ENCODE measurements around the gene FAM171A2.

FAM171A2 gene

GRCh38 chr17:44360826-44361225, 2.8 kb downstream of the FAM171A2 start:
- TF ChIP-seq, protein P1, sequence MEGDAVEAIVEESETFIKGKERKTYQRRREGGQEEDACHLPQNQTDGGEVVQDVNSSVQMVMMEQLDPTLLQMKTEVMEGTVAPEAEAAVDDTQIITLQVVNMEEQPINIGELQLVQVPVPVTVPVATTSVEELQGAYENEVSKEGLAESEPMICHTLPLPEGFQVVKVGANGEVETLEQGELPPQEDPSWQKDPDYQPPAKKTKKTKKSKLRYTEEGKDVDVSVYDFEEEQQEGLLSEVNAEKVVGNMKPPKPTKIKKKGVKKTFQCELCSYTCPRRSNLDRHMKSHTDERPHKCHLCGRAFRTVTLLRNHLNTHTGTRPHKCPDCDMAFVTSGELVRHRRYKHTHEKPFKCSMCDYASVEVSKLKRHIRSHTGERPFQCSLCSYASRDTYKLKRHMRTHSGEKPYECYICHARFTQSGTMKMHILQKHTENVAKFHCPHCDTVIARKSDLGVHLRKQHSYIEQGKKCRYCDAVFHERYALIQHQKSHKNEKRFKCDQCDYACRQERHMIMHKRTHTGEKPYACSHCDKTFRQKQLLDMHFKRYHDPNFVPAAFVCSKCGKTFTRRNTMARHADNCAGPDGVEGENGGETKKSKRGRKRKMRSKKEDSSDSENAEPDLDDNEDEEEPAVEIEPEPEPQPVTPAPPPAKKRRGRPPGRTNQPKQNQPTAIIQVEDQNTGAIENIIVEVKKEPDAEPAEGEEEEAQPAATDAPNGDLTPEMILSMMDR (IDR thresholded peaks at IDR 0.05; ENCODE audit: insufficient read depth, low read length, poor library complexity, severe bottlenecking), result no peak
- DNase-seq (ENCODE audit: extremely low read depth, insufficient read length), result no peak
- no peaks in the 10 kb centered on the region for H3K27me3 ChIP-seq (replicated peaks; ENCODE audit: control insufficient read depth, insufficient read depth, low read length)
- no peak overlapping the region for H3K4me3 ChIP-seq (replicated peaks; ENCODE audit: low read depth, low read length)
- no peaks in the 10 kb centered on the region for H3K36me3 ChIP-seq (ENCODE audit: control insufficient read depth, insufficient read depth, low read length)

DNA sequence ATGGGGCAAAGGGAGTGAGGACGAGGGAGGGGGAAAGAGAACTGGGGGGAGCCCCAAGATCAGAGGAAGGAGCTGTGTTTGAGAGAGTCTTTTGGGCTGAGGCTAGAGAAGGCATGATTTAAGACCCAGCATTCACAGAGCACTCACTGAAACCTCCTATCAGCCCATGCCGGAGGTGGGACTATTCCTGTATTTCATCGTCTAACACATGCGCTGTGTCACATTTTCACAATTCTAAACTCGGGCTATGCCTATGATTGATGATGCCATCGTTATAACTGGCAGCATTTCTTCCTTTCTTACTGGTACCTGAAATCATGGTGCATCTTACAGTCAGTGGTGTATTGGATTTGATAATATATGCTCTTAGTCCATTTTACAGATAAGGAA, 3.5 kb downstream of the FAM171A2 start:
- TF ChIP-seq, protein P1 (IDR thresholded peaks at IDR 0.05; ENCODE audit: insufficient read depth, low read length, poor library complexity, severe bottlenecking), result no peak

DNA sequence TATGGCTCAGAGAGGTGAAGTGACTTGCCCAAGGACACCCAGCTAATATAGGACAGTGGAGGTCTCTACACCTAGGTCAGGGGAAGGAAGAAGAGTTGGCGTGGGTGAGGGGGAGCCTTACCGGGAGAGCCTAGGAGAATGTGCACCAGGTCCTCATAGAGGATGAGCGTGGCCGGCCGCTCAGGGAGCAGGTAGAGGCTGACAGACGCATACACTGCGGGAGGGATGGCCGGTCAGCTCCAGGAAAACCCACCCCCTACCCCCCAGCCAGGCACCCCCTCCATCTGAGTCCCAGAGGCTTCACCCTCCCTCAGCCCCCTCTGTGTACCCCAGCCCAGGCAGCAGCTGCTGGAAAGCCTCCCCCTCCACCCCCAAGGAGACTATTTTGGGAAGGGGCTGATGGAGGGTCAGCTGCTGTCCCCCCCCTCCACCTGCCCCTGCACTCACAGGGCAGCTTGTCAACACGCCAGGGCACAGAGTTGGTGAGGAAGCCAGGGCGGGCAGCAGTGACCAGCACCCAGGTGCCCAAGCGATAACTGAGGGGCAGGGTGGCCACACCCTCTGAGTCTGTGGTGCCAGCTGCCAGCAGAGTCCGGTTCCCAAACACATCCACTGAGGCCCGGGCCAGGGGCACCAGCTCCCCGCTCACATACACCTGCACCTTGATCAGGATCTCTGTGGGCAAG, 4.1 kb downstream of the FAM171A2 start:
- Histone ChIP-seq H3K36me3 (ENCODE audit: control insufficient read depth, insufficient read depth, low read length) (no peaks in the 10 kb centered on the region), H3K4me3 (replicated peaks; ENCODE audit: low read depth, low read length) (no peak overlapping the region), H3K27me3 (replicated peaks; ENCODE audit: control insufficient read depth, insufficient read depth, low read length) (no peaks in the 10 kb centered on the region)
- DNase-seq (ENCODE audit: extremely low read depth, insufficient read length), result no peak
- TF ChIP-seq, protein P1 (IDR thresholded peaks at IDR 0.05; ENCODE audit: insufficient read depth, low read length, poor library complexity, severe bottlenecking), result no peak

More for the DNA sequence above, 3.5 kb downstream of the FAM171A2 start:
- DNase-seq (ENCODE audit: extremely low read depth, insufficient read length), result no peak
- H3K4me3 ChIP-seq (replicated peaks; ENCODE audit: low read depth, low read length), result no peak overlapping the region
- H3K36me3 ChIP-seq (ENCODE audit: control insufficient read depth, insufficient read depth, low read length), result no peaks in the 10 kb centered on the region
- no peaks in the 10 kb centered on the region for H3K27me3 ChIP-seq (replicated peaks; ENCODE audit: control insufficient read depth, insufficient read depth, low read length)

GRCh38 chr17:44359006-44359405, 4.6 kb downstream of the FAM171A2 start:
- TF ChIP-seq, protein P1 (IDR thresholded peaks at IDR 0.05; ENCODE audit: insufficient read depth, low read length, poor library complexity, severe bottlenecking), result no peak
- no peaks in the 10 kb centered on the region for H3K27me3 ChIP-seq (replicated peaks; ENCODE audit: control insufficient read depth, insufficient read depth, low read length)
- H3K4me3 ChIP-seq (replicated peaks; ENCODE audit: low read depth, low read length), result no peak overlapping the region
- H3K36me3 ChIP-seq (ENCODE audit: control insufficient read depth, insufficient read depth, low read length), result no peaks in the 10 kb centered on the region
- no peak for DNase-seq (ENCODE audit: extremely low read depth, insufficient read length)

DNA sequence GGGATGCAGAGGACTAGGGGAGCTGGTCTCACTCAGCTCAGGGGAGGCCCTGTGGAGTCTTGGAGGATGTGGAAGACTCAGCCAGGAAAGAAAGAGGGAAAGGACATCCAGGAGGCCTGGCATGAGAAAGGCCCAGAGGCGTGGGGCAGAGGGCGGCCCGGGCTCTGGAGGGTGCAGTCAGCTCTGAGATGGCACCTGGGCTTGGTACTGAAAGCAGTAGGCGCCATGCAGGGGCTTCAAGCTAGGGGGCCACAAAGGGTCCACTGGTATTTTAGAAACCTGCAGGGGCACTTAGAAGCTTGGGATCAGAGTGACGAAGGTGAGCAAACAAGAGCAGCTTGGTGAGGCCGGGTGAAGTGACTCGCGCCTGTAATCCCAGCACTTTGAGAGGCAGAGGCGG, 5.6 kb downstream of the FAM171A2 start:
- H3K27me3 ChIP-seq (replicated peaks; ENCODE audit: control insufficient read depth, insufficient read depth, low read length), result no peaks in the 10 kb centered on the region
- TF ChIP-seq, protein P1 (IDR thresholded peaks at IDR 0.05; ENCODE audit: insufficient read depth, low read length, poor library complexity, severe bottlenecking), result no peak
- DNase-seq (ENCODE audit: extremely low read depth, insufficient read length), result no peak
- no peaks in the 10 kb centered on the region; the same call in 1 of the 2 replicates for H3K36me3 ChIP-seq (ENCODE audit: control insufficient read depth, insufficient read depth, low read length)
- H3K4me3 ChIP-seq (replicated peaks; ENCODE audit: low read depth, low read length), result no peak overlapping the region

- no peak for DNase-seq (ENCODE audit: extremely low read depth, insufficient read length)
- peaks cover 17% of the 10 kb centered on the region for H3K36me3 ChIP-seq (ENCODE audit: control insufficient read depth, insufficient read depth, low read length)
- TF ChIP-seq, protein P1 (IDR thresholded peaks at IDR 0.05; ENCODE audit: insufficient read depth, low read length, poor library complexity, severe bottlenecking), result peak; percentile 9
Observed at GRCh38 chr17:44356241-44356640, 7.4 kb downstream of the FAM171A2 start.

More at GRCh38 chr17:44356241-44356640, 7.4 kb downstream of the FAM171A2 start:
- no peak overlapping the region for H3K4me3 ChIP-seq (replicated peaks; ENCODE audit: low read depth, low read length)
- no peaks in the 10 kb centered on the region for H3K27me3 ChIP-seq (replicated peaks; ENCODE audit: control insufficient read depth, insufficient read depth, low read length)
